K562 (cell line): ENCODE data around the gene CEP95. TPM values are rescaled to one million over a fixed set of nuclear protein-coding genes. Genes with fewer than 3 reads are reported as not detected.

Experiments used
- BCLAF1 ChIP-seq, 2 experiments: fragments of 450-650 bp in 1 of 2; IDR thresholded peaks; 2 replicates each; pipeline ENCODE4 v1.6.1; 2011 to 2017; ENCODE audit warnings: low read depth in 2 of 2, antibody characterized with exemption in 1 of 2, borderline replicate concordance in 1 of 2, low read length in 1 of 2, mild to moderate bottlenecking in 1 of 2, mixed read lengths in 1 of 2; ENCODE audit not compliant: control insufficient read depth in 1 of 2
- CBX3 ChIP-seq, 2 experiments: IDR thresholded peaks; 1 replicate in 1 of 2; 2 replicates in 1 of 2; pipeline ENCODE4 v1.6.1; 2012; ENCODE audit warnings: inconsistent platforms in 2 of 2, low read length in 2 of 2, borderline replicate concordance in 1 of 2, control low read depth in 1 of 2
- CCNT2 ChIP-seq: IDR thresholded peaks from 2 replicates; pipeline ENCODE4 v1.6.1; 2011; ENCODE audit warnings: borderline replicate concordance, low read depth, mild to moderate bottlenecking, moderate library complexity, mixed read lengths, low read length; ENCODE audit not compliant: insufficient read length; ENCODE audit errors: extremely low read depth
- FUS ChIP-seq: fragments of 200-400 bp; formaldehyde crosslinking; optimal IDR thresholded peaks from 2 replicates; pipeline ENCODE3; 2017; ENCODE audit warnings: low read depth, low read length
- HBP1 ChIP-seq: fragments of 450-650 bp; formaldehyde crosslinking; IDR thresholded peaks from 2 replicates; pipeline ENCODE4 v1.4.0; 2022; ENCODE audit warnings: missing genetic modification characterization
- HMBOX1 ChIP-seq: sonication (generic); IDR thresholded peaks from 2 replicates; pipeline ENCODE4 v1.6.1; 2016
- NFXL1 ChIP-seq: fragments of 450-650 bp; formaldehyde crosslinking; IDR thresholded peaks from 2 replicates; pipeline ENCODE4 v1.4.0; 2021; ENCODE audit warnings: mild to moderate bottlenecking
- NONO ChIP-seq, 2 experiments: fragments of 200-400 bp in 1 of 2; fragments of 450-650 bp in 1 of 2; formaldehyde crosslinking in 1 of 2; IDR thresholded peaks; 2 replicates each; pipeline ENCODE4 v1.6.1; 2017; ENCODE audit warnings: low read depth in 2 of 2, mild to moderate bottlenecking in 2 of 2, moderate library complexity in 2 of 2, low read length in 1 of 2
- POLR2A ChIP-seq: fragments of 450-650 bp; conservative IDR thresholded peaks from 2 replicates; pipeline ENCODE4 v1.6.1; 2016
- POLR2AphosphoS5 ChIP-seq: IDR thresholded peaks from 2 replicates; pipeline ENCODE4 v1.6.1; 2011; ENCODE audit warnings: mild to moderate bottlenecking, low read depth, low read length, moderate library complexity; ENCODE audit not compliant: control insufficient read depth, insufficient read depth
- POLR2G ChIP-seq: fragments of 200-400 bp; formaldehyde crosslinking; IDR thresholded peaks from 2 replicates; pipeline ENCODE4 v1.6.1; 2017; ENCODE audit warnings: low read depth, mild to moderate bottlenecking, antibody characterized with exemption, low read length, moderate library complexity
- RBFOX2 ChIP-seq: fragments of 200-400 bp; formaldehyde crosslinking; IDR thresholded peaks from 2 replicates; pipeline ENCODE4 v1.6.1; 2017; ENCODE audit warnings: low read depth, mild to moderate bottlenecking, low read length, moderate library complexity
- SMAD3 ChIP-seq: fragments of 450-650 bp; formaldehyde crosslinking; conservative IDR thresholded peaks from 2 replicates; pipeline ENCODE4 v1.4.0; 2020; ENCODE audit warnings: mild to moderate bottlenecking
- SMAD4 ChIP-seq: fragments of 250-450 bp; sonication (Bioruptor Pico); conservative IDR thresholded peaks from 2 replicates; pipeline ENCODE4 v1.8.0; 2021; ENCODE audit warnings: inconsistent platforms, mild to moderate bottlenecking, moderate library complexity
- SUPT5H ChIP-seq: fragments of 450-650 bp; IDR thresholded peaks from 2 replicates; pipeline ENCODE4 v1.6.1; 2016
- TEAD1 ChIP-seq, 2 experiments: fragments of 450-650 bp in 1 of 2; sonication (generic) in 1 of 2; formaldehyde crosslinking; IDR thresholded peaks; 2 replicates each; pipeline versions ENCODE4 v1.4.0 to v1.8.0; 2020 to 2022; ENCODE audit warnings: mild to moderate bottlenecking in 2 of 2, missing genetic modification reagents in 1 of 2
- ZFP36 ChIP-seq: fragments of 150-350 bp; IDR thresholded peaks from 2 replicates; pipeline ENCODE4 v1.6.1; 2018; ENCODE audit warnings: low read length, low read depth; ENCODE audit not compliant: partially characterized antibody
- ZKSCAN1 ChIP-seq: fragments of 150-350 bp; IDR thresholded peaks from 2 replicates; pipeline ENCODE4 v1.6.1; 2016; ENCODE audit warnings: low read depth, low read length
- ZNF175 ChIP-seq: fragments of 200-800 bp; sonication (Bioruptor generic); IDR thresholded peaks from 2 replicates; pipeline ENCODE4 v1.6.1; 2016; ENCODE audit warnings: low read depth, mild to moderate bottlenecking, missing genetic modification characterization, missing compliant biosample characterization
- ZNF274 ChIP-seq: IDR thresholded peaks from 2 replicates; pipeline ENCODE4 v1.6.1; 2011; ENCODE audit warnings: low read depth, mild to moderate bottlenecking, low read length, moderate library complexity, borderline replicate concordance
- ZNF668 ChIP-seq: fragments of 250-450 bp; sonication (Bioruptor Pico); IDR thresholded peaks from 2 replicates; pipeline ENCODE4 v1.8.0; 2022; ENCODE audit warnings: mild to moderate bottlenecking, inconsistent platforms
- ZSCAN29 ChIP-seq: fragments of 450-650 bp; IDR thresholded peaks from 2 replicates; pipeline ENCODE4 v1.6.1; 2017
- polyA plus RNA-seq, 8 experiments: library from polyadenylated mRNA; depleted of rRNA in 4 of 8; stranded (reverse) in 5 of 8; unstranded in 3 of 8; fragments of >200 nt; fragmentation: Nextera tagmentation in 2 of 8; fragmentation: Illumina TruSeq in 1 of 8; extraction: Ambion mirVana in 2 of 8; extraction: Trizol in 1 of 8; gene quantifications; 2 replicates each; pipeline versions ENCODE4 v1.2.1 to v1.2.3, GENCODE V29; 2011 to 2014; ENCODE audit warnings: inconsistent platforms in 1 of 8, missing spikeins in 1 of 8
- total RNA-seq, 7 experiments: library from RNA; depleted of rRNA in 6 of 7; stranded (reverse); fragments of >200 nt in 6 of 7; fragmentation: Illumina TruSeq in 2 of 7; extraction: Trizol in 2 of 7; gene quantifications; 2 replicates each; pipeline versions ENCODE4 v1.2.1 to v1.2.3, GENCODE V29; 2011 to 2021; ENCODE audit warnings: low replicate concordance in 1 of 7

The CEP95 gene
- total and polyA plus RNA-seq, 9 of the 15 experiments (the other 6 are each of a cell fraction or from before 2014, with no cell fraction given) = 26.7 to 80.7 (median 56.9) TPM

- TF ChIP-seq NONO (IDR thresholded peaks at IDR 0.05; ENCODE audit: low read depth in 2 of 2, low read length in 1 of 2) = no peak
- TF ChIP-seq POLR2G = peak; percentile 66
- peak; percentile 85 for TF ChIP-seq HMBOX1
- TF ChIP-seq POLR2A = peak; percentile 76
- no peak for TF ChIP-seq ZKSCAN1
- no peak for TF ChIP-seq SMAD4
- TF ChIP-seq FUS = peak; percentile 48
- peak; percentile 52 for TF ChIP-seq SMAD3 (CRISPR knock-in tag)
- TF ChIP-seq ZNF274 = no peak
- 0 out of 2 replicates have a peak, but pooled peaks have one; percentile 27 for TF ChIP-seq ZNF175 (CRISPR knock-in tag)
- TF ChIP-seq BCLAF1 (IDR thresholded peaks at IDR 0.05; ENCODE audit: borderline replicate concordance in 1 of 2, control insufficient read depth in 1 of 2, low read depth in 2 of 2, low read length in 1 of 2) = peak in 1 of 2 experiments; percentile 39; a peak in 1 of 4 replicates
- TF ChIP-seq CBX3 (IDR thresholded peaks at IDR 0.05; ENCODE audit: borderline replicate concordance in 1 of 2, low read length in 2 of 2) = no peak
- TF ChIP-seq TEAD1 (CRISPR knock-in tag; IDR thresholded peaks at IDR 0.05) = peak in 1 of 2 experiments; percentile 40; a peak in 2 of 4 replicates
- TF ChIP-seq ZSCAN29 = 0 out of 2 replicates have a peak, but pooled peaks have one; percentile 35
- TF ChIP-seq NFXL1 = peak; percentile 64; the same call in 1 of the 2 replicates
- TF ChIP-seq ZNF668 (CRISPR knock-in tag) = no peak
- TF ChIP-seq POLR2AphosphoS5 = peak; percentile 74
- TF ChIP-seq ZFP36 = no peak
- TF ChIP-seq SUPT5H = peak; percentile 72
- TF ChIP-seq CCNT2 = peak; percentile 30
- peak; percentile 24; the same call in 1 of the 2 replicates for TF ChIP-seq HBP1 (CRISPR knock-in tag)
- TF ChIP-seq RBFOX2 = peak; percentile 65
Measured at GRCh38 chr17:64498308-64499203, 8.2 kb upstream of the CEP95 start (continued).
